NCI-H1694 (cell line): ENCODE data around the gene RNF169.
"Not testable (repeated sequence)": the region's sequence is repeated elsewhere in the genome, so short reads cannot be mapped to it uniquely, and the experiment has no call there.

ENCODE experiments used
- DNase-seq: peaks from one replicate; lab custom pipeline; 2025; lab: John Stamatoyannopoulos, UW

RNF169 gene

DNA sequence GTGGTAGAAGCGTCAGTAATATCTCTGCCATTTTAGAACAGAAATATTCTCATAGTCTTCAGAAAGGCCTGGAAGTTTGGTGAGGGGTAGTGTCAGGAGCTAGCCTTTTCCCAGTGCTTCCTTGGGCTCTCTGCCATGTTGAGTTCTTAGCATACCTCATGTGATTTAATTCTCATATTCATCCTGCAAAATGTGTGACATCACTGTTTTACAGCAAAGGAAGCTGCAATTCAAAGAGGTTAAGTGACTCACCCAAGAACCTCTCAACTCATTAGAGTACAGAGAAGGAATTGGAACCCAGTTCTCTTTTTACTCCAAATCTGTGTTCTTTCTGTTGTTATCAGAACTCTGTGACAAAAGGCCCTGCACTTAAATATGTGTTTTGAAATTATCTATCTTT, 72.1 kb downstream of the RNF169 start:
- no peak for DNase-seq

- DNase-seq, result no peak
Measured at GRCh38 chr11:74822170-74822569, 73.5 kb downstream of the RNF169 start.

- no peak for DNase-seq
Measured at GRCh38 chr11:74824285-74824982, 75.8 kb downstream of the RNF169 start.

GRCh38 chr11:74825596-74825995, 76.9 kb downstream of the RNF169 start:
- DNase-seq, result not testable (repeated sequence)

DNA sequence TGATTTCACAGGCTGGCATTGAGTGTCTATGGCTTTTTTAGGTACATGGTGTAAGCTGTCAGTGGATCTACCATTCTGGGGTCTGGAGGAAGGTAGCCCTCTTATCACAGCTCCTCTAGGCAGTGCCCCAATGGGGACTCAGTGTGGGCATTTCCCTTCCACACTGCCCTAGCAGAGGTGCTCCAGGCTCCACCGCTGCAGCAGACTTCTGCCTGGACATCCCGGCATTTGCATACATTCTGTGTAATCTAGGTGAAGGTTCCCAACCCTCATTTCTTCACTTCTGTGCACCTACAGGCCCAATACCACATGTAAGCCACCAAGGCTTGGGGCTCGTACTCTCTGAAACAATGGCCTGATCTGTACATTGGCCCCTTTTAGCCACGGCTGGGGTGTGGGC, 78.3 kb downstream of the RNF169 start:
- DNase-seq, result no peak

GRCh38 chr11:74837191-74837590, 88.5 kb downstream of the RNF169 start:
- no peak for DNase-seq

- no peak for DNase-seq
Measured at GRCh38 chr11:74838188-74838587, 89.5 kb downstream of the RNF169 start.

DNA sequence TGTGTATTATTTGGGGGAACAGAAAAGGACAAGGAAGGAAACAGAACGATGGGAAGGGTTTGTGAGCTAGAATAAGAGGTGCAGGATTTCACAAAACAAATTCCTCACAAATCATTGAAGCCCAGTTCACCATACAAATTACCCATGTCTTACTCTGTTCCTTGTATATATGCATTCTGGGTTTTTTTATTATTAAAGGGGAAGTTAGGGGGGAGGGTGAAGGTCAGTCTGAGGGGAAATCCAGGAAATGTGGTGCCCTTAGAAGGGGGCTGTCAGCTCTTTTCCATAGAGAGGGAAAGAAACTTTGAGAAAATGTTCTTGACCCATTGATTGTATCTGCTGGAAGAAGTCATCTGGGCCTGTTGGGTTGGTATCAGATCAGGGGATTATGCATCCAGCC, 90.8 kb downstream of the RNF169 start:
- no peak for DNase-seq

DNA sequence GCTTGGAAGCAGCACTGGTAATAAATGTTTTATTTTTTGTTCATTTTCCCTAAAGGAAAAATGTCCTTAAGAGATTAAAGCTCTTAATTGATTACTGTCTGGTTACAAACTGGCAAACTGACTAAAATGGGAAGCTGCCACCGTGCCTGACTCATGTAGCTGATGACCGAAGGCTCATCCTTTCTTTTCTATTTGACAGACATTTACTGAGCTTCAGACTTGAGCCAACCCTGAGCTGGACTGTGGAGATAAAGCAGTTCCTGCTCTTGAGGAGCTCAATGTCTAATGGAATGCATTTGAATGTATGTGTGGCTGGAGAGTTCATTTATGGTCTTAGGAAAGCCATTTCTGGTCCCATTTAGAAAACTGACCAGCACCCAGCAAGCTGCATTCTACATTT, 91.3 kb downstream of the RNF169 start:
- no peak for DNase-seq

GRCh38 chr11:74840486-74840885, 91.8 kb downstream of the RNF169 start:
- no peak for DNase-seq

DNA sequence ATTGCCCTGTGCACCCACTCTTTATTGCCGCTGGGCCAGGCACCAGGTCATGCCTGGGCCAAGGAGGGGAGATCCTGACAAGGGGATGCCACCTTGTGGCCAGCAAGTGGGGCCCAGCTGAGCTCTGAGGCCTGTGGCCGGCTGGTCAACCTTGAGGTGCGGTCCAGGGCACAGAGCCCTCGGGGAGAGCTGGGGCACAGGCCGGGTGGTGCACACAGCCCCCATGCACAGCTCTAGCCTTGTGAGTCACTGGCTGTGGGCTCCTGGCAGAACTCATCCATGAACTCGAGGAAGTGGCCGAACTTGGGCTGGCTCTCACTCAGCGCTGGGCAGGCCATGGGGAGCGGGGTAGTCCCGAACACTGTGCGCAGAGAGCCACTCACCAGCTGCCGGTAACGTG, 94.3 kb downstream of the RNF169 start:
- DNase-seq, result no peak

- no peak for DNase-seq
Measured at GRCh38 chr11:74844072-74844471, 95.4 kb downstream of the RNF169 start.

GRCh38 chr11:74844865-74845264, 96.2 kb downstream of the RNF169 start:
- no peak for DNase-seq

DNA sequence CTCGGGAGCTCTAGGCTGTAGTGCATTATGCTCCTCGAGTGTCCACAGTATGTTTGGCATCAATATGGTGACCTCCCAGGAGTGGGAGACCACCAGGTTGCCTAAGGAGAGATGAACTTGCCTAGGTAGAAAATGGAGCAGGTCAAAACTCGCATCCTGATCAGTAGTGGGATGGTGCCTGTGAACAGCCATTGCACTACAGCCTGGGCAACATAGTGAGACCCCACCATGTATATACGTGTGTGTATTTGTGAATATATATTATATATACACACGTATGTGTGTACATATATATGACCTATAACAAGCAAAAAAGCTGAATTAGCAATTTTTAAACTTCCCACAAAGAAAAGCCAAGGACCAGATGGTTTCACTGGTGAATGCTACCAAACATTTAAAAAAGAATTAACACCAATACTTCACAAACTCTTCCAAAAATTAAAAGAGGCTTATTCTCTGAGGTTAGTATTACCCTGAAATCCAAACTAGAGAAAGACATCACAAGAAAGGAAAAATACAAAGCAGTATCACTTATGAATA, 97.4 kb downstream of the RNF169 start:
- DNase-seq, result no peak

- DNase-seq, result no peak
Measured at GRCh38 chr11:74846770-74847169, 98.1 kb downstream of the RNF169 start.

GRCh38 chr11:74847395-74847794, 98.7 kb downstream of the RNF169 start:
- no peak for DNase-seq

DNA sequence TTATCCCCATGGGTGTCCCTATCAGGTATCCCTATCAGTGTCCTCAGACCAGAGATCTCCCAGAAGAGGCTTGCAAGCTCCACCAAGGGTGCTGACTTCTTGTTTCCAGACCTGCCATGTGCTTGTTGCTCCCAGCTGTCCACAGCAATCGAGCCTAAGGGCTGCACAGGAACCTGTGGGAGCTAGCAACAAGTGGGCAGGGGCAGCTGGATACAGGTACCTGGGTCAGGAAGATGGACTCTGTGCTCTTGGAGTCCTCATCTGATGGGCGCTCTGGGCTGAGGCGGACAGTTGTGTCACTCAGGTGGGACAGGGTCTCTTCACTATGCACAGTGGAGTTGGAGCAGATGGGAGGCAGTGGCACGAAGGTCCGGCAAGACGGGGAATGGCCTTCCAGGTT, 99.2 kb downstream of the RNF169 start:
- DNase-seq, result no peak

DNA sequence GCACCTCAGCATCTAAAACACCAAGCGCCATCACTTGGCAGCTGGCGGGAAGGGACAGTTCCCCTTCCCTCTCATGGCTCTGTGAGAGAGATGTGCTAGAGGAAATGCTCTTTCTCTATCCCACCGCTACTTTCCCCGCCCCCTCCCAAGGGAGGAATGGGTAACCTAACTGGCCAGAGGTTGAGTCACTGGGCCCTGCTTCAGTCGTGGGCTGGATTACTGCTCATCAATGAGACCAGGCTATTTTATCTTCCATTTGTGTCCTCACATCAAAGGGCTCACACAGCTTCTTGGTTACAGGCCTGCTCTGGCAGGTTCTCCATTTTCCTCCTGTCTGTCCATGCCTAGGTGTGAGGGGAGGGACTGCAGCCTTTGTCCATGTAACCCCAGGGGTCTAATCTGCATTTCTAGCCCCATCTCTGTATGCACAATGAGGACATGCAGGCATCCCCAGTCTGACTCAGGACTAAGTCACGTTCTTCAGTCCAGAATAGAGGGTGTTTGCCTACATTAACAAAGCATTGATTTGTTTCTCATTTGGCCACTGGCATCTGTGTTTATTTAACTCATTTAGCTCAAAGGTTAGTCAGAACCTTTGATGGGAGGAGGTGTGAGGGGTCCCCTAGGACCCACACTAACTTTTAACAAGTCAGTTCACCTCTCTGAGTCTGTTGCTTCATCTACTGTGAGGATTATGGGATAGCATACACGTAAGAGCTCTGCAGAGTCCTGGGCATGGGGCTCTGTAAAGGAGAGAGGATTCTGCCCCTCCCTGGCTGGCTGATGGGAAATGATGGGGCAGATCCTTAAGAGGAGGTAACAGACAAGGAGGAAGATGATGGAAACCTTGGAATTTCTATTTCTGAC, 101.1 kb downstream of the RNF169 start:
- no peak for DNase-seq

DNA sequence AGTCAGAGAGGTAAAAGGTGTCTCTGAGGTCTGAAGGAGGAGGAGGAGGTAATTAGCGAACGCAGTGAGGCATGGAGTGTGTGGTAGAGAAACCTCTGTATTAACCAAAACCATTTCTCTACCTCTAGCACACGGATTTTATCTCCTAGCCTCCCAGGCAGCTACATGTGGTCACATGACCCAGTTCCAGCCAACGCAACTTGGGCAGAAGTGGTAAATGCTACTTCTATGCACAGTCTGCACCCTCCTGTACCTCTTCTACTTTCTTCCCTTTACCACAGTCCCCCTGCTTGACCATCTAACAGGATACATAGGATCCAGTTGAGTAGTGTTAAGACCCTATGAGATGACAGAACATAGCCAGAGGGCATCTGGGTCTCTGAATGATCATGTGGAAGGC, 104.6 kb downstream of the RNF169 start:
- no peak for DNase-seq

DNA sequence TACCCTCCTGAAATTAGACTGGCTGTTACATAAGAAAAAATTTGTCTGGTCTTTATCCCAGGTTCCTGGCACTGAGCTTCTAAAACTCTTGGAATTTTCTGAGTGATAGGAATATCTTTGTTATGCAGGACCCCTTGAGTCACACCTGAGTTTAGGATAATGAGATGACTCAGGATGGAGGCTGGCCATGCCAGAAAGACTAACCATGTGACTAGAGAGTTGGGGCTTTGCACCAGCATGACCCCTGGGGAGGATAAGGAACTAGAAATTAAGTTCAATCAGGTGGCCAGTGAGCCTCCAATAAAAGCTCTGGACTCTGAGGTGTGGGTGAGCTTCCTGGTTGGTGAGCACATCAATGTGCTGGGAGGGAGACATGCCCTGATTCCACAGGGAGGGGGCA, 112.1 kb downstream of the RNF169 start:
- DNase-seq, result no peak

DNA sequence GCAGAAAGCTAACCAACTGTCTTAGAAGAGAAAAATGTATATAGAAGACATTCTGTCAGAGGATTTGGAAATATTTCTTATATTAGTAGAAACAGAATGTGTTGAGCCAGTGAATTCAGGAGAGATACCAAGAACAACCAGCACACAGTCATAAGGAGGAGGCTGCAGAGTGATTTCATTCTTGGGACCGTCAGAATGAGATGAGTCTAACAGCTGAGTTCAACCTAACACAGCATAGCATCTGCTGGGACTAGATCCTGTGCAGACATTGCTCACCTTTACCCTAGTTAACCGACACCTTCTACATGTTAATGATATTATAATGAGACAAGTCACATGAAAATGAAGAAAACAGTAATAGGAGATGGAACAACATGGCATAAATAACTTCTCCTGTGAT, 114.8 kb downstream of the RNF169 start:
- DNase-seq, result no peak

DNA sequence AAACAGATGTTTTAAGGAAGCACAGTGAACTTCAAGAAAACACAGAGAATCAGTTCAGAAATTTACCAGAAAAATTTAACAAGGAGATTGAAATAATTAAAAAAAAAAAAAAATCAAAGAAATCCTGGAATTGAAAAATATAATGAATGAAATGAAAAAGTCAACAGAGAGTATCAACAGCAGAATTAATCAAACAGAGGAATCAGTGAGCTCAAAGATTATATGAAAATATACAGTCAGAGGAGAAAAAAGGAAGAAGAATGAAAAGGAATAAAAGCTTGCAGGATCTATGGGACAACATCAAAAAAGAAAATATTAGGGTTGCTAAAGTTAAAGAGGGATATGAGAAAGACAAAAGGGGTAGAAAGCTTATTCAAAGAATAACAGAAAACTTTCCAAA, 117.9 kb downstream of the RNF169 start:
- no peak for DNase-seq

- peak; percentile 32 for DNase-seq
Measured at GRCh38 chr11:74870485-74870884, 121.8 kb downstream of the RNF169 start.
